ENCODE measurements around the gene URM1. TPM values are rescaled to one million over a fixed set of nuclear protein-coding genes. Genes with fewer than 3 reads are reported as not detected.
"Not testable (repeated sequence)": the region's sequence is repeated elsewhere in the genome, so short reads cannot be mapped to it uniquely, and the experiment has no call there.

The URM1 gene
- total and polyA plus RNA-seq, 2 experiments from 2014 or later, result 48.0 to 71.0 TPM

DNA sequence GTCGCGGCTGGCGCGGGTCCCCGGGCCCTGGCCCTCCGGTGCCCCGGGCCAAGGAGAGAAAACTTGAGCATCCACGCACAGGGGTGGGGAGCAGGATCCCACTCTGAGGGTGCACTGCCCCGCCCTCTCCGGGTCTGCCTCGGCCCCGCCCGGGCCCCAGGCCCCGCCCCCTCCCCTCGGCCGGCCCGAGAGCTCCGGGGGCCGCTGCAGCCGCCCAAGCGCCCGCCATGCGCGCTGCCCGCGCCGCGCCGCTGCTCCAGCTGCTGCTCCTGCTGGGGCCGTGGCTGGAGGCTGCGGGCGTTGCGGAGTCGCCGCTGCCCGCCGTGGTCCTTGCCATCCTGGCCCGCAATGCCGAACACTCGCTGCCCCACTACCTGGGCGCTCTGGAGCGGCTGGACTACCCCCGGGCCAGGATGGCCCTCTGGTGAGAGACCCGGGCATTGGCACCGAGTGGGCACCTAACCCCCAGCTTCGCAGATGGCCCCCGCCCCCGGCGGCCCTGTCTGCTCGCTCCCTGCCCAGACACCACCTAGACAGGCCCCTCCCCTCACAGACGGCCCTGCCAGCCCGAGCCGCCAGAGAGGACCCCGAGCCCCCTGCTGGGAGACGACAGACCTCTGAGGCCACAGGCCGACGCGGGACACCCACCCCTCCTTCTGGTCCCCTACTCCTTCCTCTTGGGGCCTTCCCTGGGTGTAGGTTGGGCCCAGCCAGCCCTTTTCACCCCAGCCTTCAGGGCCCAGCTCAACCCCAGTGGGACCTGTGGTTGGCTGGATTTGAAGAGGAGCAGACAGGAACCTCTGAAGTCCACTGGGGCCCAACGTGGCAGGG, 49.7 kb downstream of the URM1 start, which contains the start of gene CERCAM:
CERCAM (plus strand) TSS at position 207 of the 831 bp plus-strand sequence; CDS start at position 228, 21 bp downstream.
- Histone ChIP-seq H3K9me3 (ENCODE audit: low read depth) (no peaks in the 10 kb centered on the region), H3K4me1 (ENCODE audit: low read depth) (peaks cover 8% of the 10 kb centered on the region), H3K27me3 (peaks cover 7% of the 10 kb centered on the region), H3K36me3 (no peaks in the 10 kb centered on the region), H3K27ac (no peak within 1 kb of the TSS), H3K4me3 (peak within 1 kb of the TSS; percentile 80)
- TF ChIP-seq, protein P1, sequence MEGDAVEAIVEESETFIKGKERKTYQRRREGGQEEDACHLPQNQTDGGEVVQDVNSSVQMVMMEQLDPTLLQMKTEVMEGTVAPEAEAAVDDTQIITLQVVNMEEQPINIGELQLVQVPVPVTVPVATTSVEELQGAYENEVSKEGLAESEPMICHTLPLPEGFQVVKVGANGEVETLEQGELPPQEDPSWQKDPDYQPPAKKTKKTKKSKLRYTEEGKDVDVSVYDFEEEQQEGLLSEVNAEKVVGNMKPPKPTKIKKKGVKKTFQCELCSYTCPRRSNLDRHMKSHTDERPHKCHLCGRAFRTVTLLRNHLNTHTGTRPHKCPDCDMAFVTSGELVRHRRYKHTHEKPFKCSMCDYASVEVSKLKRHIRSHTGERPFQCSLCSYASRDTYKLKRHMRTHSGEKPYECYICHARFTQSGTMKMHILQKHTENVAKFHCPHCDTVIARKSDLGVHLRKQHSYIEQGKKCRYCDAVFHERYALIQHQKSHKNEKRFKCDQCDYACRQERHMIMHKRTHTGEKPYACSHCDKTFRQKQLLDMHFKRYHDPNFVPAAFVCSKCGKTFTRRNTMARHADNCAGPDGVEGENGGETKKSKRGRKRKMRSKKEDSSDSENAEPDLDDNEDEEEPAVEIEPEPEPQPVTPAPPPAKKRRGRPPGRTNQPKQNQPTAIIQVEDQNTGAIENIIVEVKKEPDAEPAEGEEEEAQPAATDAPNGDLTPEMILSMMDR (IDR thresholded peaks at IDR 0.05; ENCODE audit: low read depth, low read length), result peak; percentile 21
- peak; percentile 59 to 80 for DNase-seq (ENCODE audit: low read depth in 1 of 2, low spot score in 1 of 2)

DNA sequence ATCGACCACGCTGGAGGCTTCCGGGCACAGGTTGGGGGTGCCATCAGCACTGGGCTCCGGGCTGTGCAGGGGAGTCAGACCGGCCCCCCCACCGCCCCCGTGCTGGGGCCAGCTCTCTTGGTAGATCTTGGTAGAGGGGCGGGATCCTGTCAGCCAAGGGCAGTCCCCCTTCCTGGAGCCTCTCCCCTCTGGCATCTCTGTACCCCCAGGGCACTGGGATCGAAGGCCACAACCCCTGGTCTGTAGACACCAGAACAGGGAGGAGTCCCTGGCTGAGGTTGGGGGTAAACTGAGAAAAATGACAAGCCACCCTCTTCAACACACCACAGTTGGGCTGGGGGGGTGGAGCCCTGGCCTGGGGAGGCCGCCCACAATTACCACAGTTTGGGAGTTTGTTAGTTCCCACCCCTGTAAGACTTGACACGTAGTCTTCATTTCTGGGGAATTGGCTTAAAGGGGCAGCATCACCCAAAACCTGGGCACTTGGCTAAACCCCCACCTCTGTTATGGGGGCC, 50.4 kb downstream of the URM1 start:
- H3K27me3 ChIP-seq, result peaks cover 7% of the 10 kb centered on the region
- no peak overlapping the region for H3K27ac ChIP-seq
- no peaks in the 10 kb centered on the region for H3K9me3 ChIP-seq (ENCODE audit: low read depth)
- DNase-seq (ENCODE audit: low read depth in 1 of 2, low spot score in 1 of 2), result peak in 1 of 2 donors; percentile 34
- peak overlapping the region; percentile 80 for H3K4me3 ChIP-seq
- TF ChIP-seq, protein P1 (IDR thresholded peaks at IDR 0.05; ENCODE audit: low read depth, low read length), result no peak
- no peaks in the 10 kb centered on the region for H3K36me3 ChIP-seq
- H3K4me1 ChIP-seq (ENCODE audit: low read depth), result peaks cover 8% of the 10 kb centered on the region

- H3K4me1 ChIP-seq (ENCODE audit: low read depth); H3K27me3 ChIP-seq; H3K4me3 ChIP-seq; DNase-seq (ENCODE audit: low read depth in 1 of 2, low spot score in 1 of 2); H3K27ac ChIP-seq; H3K9me3 ChIP-seq (ENCODE audit: low read depth); H3K36me3 ChIP-seq: not testable (repeated sequence)
These were observed 51.0 kb downstream of the URM1 start for GRCh38 chr9:128422022-128422782.

GRCh38 chr9:128422783-128423150, 51.6 kb downstream of the URM1 start:
- peaks cover 8% of the 10 kb centered on the region for H3K4me1 ChIP-seq (ENCODE audit: low read depth)
- H3K27me3 ChIP-seq, result peaks cover 7% of the 10 kb centered on the region
- no peaks in the 10 kb centered on the region for H3K36me3 ChIP-seq
- no peaks in the 10 kb centered on the region for H3K9me3 ChIP-seq (ENCODE audit: low read depth)
- no peak for DNase-seq (ENCODE audit: low read depth in 1 of 2, low spot score in 1 of 2)
- no peak overlapping the region for H3K27ac ChIP-seq
- no peak overlapping the region for H3K4me3 ChIP-seq
- TF ChIP-seq, protein P1 (IDR thresholded peaks at IDR 0.05; ENCODE audit: low read depth, low read length), result no peak

- not testable (repeated sequence) for H3K36me3 ChIP-seq; H3K27me3 ChIP-seq; DNase-seq (ENCODE audit: low read depth in 1 of 2, low spot score in 1 of 2); H3K4me1 ChIP-seq (ENCODE audit: low read depth); H3K27ac ChIP-seq; H3K4me3 ChIP-seq; H3K9me3 ChIP-seq (ENCODE audit: low read depth)
These were observed 52.2 kb downstream of the URM1 start for GRCh38 chr9:128423356-128423755.

- H3K9me3 ChIP-seq (ENCODE audit: low read depth), result no peaks in the 10 kb centered on the region
- no peak overlapping the region for H3K27ac ChIP-seq
- peaks cover 2% of the 10 kb centered on the region for H3K4me1 ChIP-seq (ENCODE audit: low read depth)
- TF ChIP-seq, protein P1 (IDR thresholded peaks at IDR 0.05; ENCODE audit: low read depth, low read length), result no peak
- H3K27me3 ChIP-seq, result peaks cover 3% of the 10 kb centered on the region
- DNase-seq (ENCODE audit: low read depth in 1 of 2, low spot score in 1 of 2), result no peak
- H3K4me3 ChIP-seq, result no peak overlapping the region
- no peaks in the 10 kb centered on the region for H3K36me3 ChIP-seq
These were observed 53.1 kb downstream of the URM1 start for GRCh38 chr9:128424268-128424780.
